Activated CD8-positive, alpha-beta memory T cell treated with anti-CD3 and anti-CD28 coated beads, Interleukin-2, amount 50 U/mL, for 1 hour (primary cell): ENCODE data around the gene LMF1.

Experiments used
- DNase-seq: peaks from one replicate; pipeline ENCODE4 v3.0.0-alpha.2; 2020; ENCODE audit errors: extremely low read depth

The LMF1 gene

GRCh38 chr16:984736-985636, 14.2 kb upstream of the LMF1 start:
- no peak for DNase-seq

- no peak for DNase-seq
Measured at GRCh38 chr16:984121-984694, 13.4 kb upstream of the LMF1 start.

- no peak for DNase-seq
Measured at GRCh38 chr16:983044-984030, 12.6 kb upstream of the LMF1 start.

- no peak for DNase-seq
Measured at GRCh38 chr16:982145-983043, 11.6 kb upstream of the LMF1 start.

GRCh38 chr16:981695-982144, 10.9 kb upstream of the LMF1 start, which contains the start of gene SOX8:
TSS of gene SOX8 (plus strand) at chr16:981770. CDS start at chr16:981923, 153 bp downstream.
- DNase-seq: no peak

- DNase-seq: no peak
Measured at GRCh38 chr16:980595-980854, 9.7 kb upstream of the LMF1 start.

GRCh38 chr16:979859-980594, 9.2 kb upstream of the LMF1 start:
- DNase-seq: no peak

GRCh38 chr16:979147-979546, 8.4 kb upstream of the LMF1 start:
- DNase-seq: no peak

- no peak for DNase-seq
Measured at GRCh38 chr16:978403-978802, 7.6 kb upstream of the LMF1 start.

- DNase-seq: no peak
Measured at GRCh38 chr16:977896-978295, 7.1 kb upstream of the LMF1 start.

GRCh38 chr16:977081-977701, 6.4 kb upstream of the LMF1 start:
- DNase-seq: no peak

GRCh38 chr16:976389-976931, 5.7 kb upstream of the LMF1 start:
- DNase-seq: no peak

GRCh38 chr16:975291-975690, 4.5 kb upstream of the LMF1 start:
- no peak for DNase-seq

- DNase-seq: no peak
Measured at GRCh38 chr16:974611-975261, 4.0 kb upstream of the LMF1 start.

- no peak for DNase-seq
Measured at GRCh38 chr16:974001-974601, 3.3 kb upstream of the LMF1 start.

- no peak for DNase-seq
Measured at GRCh38 chr16:973366-973765, 2.6 kb upstream of the LMF1 start.

GRCh38 chr16:972316-973002, 1.7 kb upstream of the LMF1 start:
- DNase-seq: no peak

GRCh38 chr16:971981-972315, 1.2 kb upstream of the LMF1 start:
- DNase-seq: no peak

GRCh38 chr16:971582-971905, 760 bp upstream of the LMF1 start:
- no peak for DNase-seq
